Heart left ventricle (tissue), 13 donors: ENCODE results near the gene ZNF202.

Source experiments
- POLR2A ChIP-seq, 2 donors: fragments of 450-650 bp; IDR thresholded peaks; one replicate each; pipeline ENCODE4 v1.6.1; 2017; ENCODE audit warnings: antibody characterized with exemption in 2 of 2, mild to moderate bottlenecking in 2 of 2, moderate library complexity in 2 of 2
- TF ChIP-seq, protein P1 (sequence below), 12 donors: fragments of 200-600 bp; sonication (generic) in 4 of 12; IDR thresholded peaks; one replicate each; pipeline versions ENCODE4 v1.5.0 to v1.8.0; 2018 to 2022; ENCODE audit warnings: antibody characterized with exemption in 12 of 12, mild to moderate bottlenecking in 5 of 12
- donor health status: ischemic (EF 13 %, LVEDD 7.1; RV severe dilation, severe dysfunction).
- donor health status: DM: no; HTN: yes; CAD: no.
- donor health status: DM: no; HTN: no; CAD: no.
- donor health status: ischemic (EF 25% LVEDD 6.9; RV normal size, moderate dysfunction).
- donor health status: ischemic (EF 25% LVEDD 5.7; RV mildly dilated, moderate dysfunction).
- donor health status: ischemic (EF 35%, LVEDD 5.7; RV mildly dilated, moderate dysfunction).
- donor health status: nonischemic (EF 11% LVEDD 7.7; RV severe dilation, severe dysfunction).
- donor health status: DM: yes; HTN: yes; CAD: no.
- donor health status: PGD.
- donor health status: ischemic (EF 29% LVEDD 5.4; RV normal size, mild dysfunction).
- donor health status: nonischemic (EF 23%, LVEDD 6.1; RV moderate dilation, normal function).

GRCh38 chr11:123707206-123707605, 34.3 kb downstream of the ZNF202 start:
- TF ChIP-seq, protein P1, sequence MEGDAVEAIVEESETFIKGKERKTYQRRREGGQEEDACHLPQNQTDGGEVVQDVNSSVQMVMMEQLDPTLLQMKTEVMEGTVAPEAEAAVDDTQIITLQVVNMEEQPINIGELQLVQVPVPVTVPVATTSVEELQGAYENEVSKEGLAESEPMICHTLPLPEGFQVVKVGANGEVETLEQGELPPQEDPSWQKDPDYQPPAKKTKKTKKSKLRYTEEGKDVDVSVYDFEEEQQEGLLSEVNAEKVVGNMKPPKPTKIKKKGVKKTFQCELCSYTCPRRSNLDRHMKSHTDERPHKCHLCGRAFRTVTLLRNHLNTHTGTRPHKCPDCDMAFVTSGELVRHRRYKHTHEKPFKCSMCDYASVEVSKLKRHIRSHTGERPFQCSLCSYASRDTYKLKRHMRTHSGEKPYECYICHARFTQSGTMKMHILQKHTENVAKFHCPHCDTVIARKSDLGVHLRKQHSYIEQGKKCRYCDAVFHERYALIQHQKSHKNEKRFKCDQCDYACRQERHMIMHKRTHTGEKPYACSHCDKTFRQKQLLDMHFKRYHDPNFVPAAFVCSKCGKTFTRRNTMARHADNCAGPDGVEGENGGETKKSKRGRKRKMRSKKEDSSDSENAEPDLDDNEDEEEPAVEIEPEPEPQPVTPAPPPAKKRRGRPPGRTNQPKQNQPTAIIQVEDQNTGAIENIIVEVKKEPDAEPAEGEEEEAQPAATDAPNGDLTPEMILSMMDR (IDR thresholded peaks at IDR 0.05), result no peak
- TF ChIP-seq POLR2A (IDR thresholded peaks at IDR 0.05), result no peak
